ENCODE measurements around the gene ADCY6.
A peak's percentile ranks its signal among the peaks of the same experiment; 100 is the strongest.

ADCY6 gene

DNA sequence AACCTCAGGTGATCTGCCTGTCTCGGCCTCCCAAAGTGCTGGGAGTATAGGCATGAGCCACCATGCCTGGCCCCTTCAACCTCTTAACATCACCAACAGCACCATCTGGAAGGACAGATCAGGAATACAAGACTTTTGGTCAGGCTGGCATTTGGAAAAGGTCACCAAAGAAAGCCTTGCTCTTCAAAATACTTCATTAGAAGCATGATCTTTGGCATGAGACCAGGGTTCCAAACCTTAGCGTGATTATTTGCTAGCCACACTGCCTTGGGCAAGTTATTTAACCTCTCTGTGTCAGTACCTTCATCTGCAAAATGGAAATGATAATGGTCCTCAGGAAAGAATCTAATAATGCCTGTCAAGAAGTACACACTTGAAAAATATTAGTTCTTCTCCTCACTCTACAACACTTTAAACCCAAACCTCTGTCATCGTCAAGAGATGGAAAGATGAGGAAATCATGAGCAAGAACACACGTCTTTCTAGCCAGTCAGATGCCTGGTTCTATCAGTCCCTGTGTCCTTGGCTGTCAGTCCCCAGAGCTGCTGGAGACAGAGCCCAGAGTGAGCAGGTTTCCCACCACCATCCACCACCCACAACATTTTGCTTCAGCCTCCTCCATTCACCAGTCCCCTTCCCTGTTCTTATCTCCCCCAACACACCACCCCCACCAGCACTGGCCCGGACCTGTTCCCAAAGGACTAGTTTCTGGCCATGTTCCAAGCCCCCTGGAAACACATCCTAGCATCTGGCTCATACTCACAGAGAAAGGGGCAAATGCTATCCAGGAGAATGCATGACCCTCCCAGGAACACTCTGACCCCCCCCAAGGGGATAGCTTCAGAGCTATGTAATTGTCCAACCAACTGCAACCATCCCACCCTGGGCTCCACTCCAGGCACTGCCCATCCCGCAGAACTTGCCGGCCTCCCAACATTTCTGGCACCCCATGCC lies 2.0 kb downstream of the ADCY6 start:
- DNase-seq = no peak

DNA sequence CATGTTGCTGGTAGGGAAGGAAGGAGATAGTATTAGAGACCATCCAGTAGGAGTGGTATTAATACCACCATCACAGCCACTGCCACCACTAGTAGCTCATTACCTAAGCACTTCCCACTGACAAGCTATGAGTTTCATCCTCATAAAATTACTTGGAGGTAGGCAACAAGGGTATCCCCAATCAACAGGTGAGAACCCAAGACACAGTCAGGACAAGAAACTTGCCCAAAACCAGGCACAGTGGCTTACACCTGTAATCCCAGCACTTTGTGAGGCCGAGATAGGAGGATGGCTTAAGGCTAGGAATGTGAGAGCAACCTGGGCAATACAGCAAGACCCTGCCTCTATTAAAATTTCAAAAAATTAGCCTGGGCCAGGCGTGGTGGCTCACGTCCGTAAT lies 5.5 kb downstream of the ADCY6 start:
- no peak for DNase-seq

DNA sequence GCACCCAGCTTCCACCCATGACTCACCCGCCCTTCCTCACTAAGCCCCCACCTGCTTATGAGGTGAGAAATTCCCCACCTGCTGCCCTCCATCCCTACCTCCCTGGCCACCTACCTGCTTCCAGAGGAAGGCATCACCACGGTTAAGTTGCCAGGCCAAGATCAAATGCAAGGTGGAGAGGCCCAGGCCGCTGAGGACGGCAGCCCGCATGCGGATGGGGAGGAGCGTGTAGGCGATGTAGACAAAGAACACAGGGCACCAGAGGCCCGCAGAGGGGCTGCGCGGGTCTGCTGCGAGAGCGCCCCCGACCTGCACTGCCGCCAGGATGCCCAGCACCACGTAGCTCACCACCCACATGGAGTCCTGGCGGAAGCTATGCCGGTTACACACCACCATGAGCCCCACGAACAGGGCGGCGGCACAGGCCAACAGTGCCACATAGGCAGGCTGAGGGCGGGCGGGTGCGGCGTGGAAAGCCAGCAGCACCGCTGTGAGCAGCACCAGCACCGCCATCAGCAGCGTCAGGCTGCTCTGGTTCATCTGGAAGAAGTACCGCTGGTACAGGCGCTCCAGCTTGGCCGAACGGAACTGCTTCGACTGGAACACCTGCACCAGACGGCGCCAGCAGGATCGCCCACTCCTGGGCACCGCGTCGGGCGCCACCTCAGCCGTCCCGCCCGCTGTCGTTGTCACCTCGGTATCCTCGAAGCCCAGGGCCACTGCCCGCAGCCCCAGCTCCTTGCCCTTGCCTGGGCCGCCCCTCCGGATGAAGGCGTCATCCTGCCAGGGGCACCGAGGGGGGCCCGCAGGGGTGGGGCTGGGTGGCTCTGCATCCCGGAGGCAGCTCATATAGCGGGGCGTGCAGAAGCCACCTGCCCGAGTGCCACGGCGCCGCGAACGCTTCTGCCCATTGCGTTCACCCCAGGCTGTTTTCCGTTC lies 6.2 kb downstream of the ADCY6 start:
- DNase-seq = no peak

DNA sequence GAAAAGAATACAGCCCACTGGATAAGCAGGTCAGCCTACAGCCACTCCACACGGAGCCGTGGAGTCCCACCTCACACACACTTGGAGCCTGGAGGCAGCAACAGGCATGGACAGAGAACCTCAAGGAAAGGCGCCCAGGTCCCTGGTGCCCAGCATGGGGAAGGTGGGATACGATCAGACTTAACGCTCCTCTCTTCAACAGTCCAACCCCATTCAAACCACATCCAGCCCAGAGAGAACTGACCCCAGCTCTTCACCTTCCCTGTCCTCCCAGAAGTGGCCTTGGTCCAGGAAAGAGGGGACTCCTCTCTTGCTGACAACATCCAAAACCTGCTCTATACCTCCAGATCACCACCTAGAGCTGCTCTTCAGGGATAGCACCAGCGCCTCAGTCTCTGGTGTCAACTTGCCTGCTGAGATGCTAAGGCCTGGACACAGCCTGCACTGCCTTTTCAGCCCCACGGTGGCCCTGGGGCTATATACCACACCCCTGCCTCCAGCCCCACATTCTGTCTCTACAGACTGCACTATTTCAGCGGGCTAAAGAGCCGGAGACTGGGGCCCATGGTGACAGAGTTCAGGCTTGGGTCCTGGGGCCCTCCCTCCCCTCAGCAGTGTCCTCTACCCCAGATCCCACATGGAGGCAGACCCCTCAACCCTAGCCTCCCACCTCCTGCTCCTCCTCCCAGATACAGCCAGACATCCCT lies 7.0 kb downstream of the ADCY6 start:
- no peak for DNase-seq

DNA sequence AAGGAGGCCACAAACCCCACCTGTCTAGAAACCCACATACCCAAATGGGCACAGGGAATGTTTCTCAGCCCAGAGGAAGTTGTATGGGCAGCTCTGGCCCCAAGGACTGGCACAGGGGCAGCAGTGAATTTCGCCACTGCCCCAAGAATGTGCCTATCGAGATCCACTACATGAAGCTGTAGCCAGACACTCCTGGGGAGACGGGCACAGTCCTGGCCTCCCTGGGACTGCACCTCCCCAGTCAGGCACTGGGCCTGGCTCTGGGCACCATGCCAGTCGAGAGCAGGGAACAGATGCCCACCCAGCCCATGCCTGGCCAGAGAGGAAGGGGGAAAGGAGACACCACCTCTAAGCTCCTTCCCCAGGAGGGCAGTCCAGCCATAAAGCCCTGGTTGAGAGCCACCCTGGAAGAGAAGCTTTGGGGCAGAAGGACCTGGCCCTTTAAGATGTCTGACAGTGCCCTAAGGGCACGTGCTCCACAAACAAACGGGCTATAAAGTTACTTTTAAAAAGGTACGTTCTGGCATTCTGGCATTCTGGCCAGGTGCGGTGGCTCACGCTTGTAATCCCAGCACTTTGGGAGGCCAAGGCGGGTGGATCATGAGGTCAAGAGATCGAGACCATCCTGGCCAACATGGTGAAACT lies 8.4 kb downstream of the ADCY6 start:
- DNase-seq = no peak

DNA sequence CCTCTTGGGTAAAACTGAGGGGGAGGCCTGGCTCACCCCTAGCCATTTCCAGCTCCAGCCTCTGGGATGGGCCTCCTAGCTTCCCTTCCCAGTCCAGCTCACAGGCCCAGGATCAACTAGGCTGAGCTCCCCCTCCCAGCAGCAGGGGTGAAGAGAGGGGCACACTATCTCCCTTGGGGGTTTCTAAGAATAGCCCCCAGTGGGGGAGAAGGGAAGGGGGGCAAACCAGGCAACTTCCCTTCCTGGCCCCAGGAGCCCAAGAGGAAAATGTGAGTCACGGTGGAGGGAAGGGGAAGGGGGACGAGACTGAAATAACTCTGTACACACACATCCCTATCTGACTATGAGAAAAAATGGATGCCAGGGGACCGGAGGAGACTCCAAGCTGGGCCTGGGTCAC lies 9.0 kb downstream of the ADCY6 start:
- DNase-seq = no peak

DNA sequence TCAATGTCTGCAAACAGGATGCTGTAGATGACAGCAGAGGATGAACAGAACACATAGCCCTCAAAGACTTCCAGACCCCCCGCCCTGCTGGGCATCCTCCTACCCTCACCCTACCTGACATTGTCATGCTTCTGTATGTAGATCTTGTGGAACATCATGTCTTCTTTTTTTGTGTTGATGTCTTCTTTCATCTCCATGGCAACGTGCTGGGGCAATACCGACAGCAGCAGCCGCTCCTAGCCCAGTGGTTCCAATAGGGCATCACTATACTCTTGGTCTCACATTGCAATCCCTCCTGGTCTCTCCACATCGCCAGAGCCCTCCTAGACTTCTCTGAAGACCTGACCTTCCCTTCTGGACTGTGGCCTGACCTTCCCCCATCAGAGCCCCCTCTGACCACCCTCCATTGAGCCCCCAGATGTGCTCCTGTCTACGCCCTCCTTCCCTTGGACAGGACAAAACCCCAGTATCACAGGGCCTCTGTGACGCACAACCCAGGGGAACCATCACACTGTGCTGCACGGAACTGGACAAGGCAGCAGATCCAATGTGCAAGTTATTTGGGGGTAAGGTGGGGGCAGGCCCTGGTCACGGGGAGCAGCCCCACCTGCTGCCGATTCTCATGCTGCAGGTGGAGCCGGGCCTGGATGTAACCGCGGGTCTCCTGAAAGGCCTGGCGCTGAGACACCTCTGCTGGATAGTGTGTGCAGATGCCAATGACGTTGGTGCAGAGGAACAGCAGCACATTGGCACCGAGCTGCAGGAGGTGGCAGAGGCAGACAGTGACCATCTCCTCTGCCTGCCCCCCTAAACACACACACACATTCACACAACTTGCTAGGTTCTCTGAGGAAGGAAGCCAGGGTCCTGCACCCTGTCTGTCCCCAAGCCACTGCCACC lies 11.1 kb downstream of the ADCY6 start:
- peak in 3 of 51 donors; percentile 18 to 19 (median 18) for DNase-seq

DNA sequence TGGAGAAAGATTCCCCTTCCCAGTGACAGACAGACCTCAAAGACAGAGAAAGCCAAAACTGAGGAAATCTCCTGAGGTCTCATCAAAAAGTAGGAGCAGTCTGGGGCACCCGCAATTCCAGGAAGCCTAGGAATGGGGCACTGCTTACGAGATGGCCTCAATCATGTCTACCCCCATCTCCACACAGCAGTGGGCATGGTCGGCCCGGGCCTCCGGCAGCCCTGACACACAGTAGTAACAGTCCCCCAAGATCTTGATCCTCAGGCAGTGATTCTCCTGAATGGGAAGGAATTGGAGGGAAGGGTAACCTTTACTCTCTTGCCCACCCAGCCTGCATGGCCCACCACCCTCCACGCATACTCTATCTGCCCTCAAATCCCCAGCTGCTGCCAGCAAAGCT lies 11.9 kb downstream of the ADCY6 start:
- DNase-seq = no peak

DNA sequence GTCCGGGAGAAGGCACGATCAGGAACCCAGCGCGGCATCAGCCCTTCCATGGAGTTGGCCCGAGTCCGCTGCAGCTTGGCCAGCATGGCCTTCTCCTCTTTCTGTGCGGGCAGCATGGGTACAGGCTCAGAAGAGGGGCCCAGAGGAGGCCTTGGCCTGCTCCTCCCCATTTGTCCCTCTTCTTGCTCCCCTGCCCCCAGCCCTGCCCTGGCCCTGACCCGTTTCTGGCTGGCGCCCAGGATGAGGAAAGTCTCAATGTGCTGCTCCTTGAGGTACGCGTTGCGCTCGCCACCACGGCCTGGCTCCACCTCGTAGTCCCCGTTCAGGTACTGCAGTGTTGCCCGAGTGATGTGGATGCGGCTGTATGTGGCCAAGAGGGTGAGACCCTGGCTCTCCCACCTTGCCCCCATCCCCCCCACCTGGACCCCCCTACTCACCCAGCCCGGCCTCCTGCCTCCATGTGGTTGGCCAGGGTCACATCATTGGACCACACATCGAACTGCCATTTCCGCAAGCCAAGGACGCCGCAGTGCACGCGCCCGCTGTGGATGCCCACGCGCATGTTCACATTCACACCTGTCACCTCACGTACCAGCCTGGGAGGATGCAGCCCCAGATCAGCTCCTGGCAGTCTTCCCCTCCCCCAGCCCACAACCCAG lies 12.8 kb downstream of the ADCY6 start:
- DNase-seq = no peak

DNA sequence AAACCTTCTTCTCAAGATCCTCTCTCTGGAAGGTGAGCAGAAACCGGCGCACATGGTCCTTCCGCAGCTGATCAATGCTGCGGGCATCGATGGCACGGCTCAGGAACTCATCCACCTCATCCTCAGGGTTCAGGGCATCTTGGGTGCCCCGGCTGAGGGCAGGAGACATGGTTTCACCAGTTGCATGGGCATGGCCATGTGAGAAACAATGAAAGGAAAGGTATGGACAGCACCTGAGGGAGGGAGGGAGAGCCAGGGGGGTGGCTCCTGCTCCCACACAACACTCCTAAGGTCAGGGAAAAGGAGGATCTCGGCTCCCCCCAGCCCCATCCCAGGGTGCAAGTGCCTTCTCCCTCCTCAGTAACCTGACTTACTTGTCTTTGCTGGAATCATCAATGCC lies 13.6 kb downstream of the ADCY6 start:
- DNase-seq = no peak

DNA sequence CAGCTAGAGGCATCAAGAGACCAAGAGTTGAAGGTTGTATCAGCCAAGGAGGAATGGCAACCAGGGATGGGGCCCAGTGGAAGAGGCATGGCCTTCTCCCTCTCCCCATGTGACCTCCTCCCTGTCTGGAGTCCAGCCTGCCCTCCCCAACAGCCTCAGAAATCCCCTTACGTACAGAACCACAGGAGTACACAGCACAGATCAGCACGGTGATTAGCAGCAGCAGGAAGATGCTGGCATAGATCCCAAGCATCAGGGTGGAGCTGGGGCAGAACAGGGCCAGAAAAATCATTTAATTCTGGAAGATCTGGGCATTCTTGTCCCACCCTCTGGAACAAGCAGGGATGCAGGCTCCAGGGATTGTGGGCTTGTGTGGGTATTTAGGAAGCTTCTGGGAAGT lies 14.4 kb downstream of the ADCY6 start:
- no peak for DNase-seq

DNA sequence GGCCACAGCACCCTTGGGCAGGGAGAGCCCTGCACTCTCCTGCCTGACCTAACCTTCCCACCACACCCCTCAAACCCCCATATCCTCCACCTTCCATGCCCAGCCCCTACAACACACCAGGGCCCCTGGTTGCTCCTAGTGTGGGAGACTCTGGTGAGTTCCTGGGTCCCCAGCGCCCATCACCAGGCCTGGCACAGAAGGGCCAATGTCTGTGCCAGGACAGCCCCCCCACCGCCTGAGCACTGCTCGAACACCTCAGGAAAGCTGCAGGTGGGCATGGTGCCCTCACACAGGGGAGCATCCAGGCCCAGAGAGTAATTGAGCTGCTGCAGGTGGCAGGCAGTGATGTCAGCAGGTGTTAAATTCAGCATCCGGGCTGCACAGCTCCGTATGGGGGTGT lies 15.2 kb downstream of the ADCY6 start:
- no peak for DNase-seq

DNA sequence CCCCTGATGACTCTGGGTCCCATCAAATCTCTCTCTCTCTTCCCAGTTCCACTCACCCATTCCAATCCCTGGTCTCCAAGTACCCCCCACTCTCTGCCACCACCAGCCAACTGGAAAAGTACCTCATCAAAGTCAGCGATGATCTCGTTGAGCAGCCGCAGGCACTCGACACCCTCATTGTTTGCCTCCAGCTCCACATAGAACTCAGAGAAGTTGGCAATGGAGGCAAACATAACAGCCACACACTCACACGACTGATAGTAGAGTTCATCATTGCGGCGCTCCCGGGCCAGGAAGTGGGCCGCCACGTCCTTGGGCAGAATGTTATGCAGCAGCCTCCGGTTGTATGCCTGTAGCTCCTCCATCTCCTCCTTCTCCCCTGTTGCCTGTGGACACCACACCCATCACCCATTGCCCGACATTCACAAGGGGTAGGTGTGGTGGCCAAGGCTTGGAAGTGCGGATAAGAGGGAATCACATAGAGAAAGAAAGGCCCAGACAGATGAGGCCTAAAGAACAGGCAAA lies 17.2 kb downstream of the ADCY6 start:
- DNase-seq = no peak

DNA sequence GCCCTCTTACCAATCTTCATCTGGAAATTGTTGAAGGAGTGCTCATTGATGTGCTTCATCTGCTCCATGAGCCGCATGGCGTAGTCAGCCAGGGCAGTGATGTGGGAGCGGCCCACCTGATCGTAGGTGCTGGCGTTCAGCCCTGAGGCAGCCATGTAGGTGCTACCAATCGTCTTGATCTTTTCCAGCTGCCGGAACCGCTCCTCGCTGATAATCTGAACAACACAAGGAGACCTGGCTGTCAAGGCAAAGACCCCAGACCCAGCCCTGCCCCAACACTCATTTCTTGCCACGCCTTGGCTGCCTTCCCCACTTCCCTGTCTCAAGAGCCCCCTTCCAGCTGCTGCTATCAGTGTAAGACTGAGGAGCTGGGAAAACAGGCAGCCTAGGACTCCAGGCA lies 18.1 kb downstream of the ADCY6 start:
- DNase-seq = no peak

DNA sequence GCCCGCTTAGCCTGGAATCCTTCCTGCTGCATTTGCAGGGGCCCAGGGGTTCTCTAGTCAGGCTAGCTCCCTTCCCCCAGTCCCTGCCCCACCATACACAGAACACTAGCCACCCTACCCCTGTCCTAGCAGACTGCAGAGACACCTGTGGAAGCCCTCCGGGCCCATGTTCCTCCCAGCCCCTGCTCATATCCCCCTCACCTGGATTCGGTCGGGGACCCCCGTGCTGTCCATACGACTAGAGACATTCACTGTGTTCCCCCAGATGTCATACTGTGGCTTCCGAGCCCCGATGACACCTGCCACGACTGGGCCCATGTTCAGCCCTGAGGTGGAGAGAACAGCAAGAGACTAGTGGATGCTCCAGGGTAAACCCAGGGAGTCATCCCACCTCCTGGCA lies 20.2 kb downstream of the ADCY6 start:
- DNase-seq = no peak

DNA sequence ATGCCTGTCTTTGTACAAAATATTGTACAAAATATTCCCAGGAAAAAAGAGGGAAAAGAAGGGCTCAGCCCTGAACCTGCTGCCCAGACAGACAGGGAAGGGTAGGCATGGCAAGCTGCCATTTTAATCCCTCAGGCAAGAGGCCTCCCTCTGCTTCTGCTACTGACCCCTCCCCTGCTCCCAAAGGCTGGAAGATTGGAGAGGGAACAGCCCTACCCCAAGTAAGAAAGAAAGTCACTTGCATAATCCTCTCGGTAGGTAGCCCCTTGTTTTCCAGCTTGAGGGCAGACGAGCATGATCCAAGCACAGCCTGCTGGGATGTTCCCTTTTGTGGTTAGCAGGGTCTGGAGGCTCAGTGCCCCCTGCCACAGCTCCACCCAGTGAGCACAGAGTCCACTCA lies 20.7 kb downstream of the ADCY6 start:
- DNase-seq = no peak

DNA sequence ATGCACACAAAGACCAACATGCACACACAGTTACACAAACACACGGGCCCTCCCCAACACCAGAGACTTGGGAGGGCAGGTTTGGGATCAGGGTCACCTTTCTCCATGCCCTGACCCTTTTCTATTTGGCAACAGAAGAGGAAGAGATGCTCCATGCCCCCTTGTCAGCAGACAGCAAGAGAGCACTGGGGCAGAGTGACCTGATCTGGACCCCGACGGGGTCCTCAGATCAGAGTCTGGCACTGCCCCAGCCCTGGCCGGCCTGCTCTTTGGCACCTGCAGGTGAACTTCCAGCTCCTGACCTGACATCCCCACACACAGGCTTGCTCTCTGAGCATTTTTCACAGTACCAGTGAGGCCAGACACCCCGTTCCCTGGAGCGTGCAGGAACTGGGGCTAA lies 21.4 kb downstream of the ADCY6 start:
- DNase-seq = no peak

DNA sequence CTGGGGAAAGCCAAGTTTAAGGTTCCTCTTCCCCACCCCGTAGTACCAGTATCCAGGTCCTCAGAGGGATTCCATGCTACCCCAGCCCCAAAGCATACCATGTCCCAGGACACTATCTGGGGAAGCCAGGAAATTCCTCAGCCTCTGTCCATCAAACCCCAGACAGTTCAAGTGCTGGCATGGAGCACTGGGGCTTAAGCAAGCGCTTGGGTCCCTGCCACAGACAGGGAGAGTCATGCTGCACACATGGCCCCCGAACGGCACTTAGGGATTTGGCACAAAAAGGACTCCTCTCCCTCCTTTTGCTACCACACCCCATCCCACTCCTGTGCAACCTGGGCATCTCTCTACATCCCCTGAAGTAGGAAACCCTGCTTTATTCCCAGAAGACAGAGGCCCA lies 21.8 kb downstream of the ADCY6 start:
- no peak for DNase-seq

DNA sequence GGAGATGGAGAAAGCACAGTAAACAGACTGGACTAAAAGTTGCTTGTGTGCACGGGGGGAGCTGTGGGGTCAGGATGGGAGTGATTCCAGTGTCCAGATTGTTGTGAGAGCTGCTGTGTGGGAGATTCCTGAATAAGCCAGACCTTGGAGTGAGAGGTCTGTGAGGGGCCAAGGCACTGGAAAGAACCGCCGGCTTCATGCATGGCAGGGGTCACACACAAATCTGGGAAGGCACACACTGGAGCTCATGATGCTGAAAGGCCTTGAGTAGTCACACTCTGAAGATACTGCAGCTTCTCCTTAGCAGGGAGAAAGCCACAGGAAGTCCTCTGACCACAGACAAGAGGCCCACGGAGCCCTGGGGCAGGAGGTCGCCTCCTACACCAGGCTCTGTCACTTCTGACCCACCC lies 23.1 kb downstream of the ADCY6 start:
- DNase-seq = peak in 1 of 51 donors; percentile 5
